ENCODE results near the gene BRDT.

The BRDT gene
- long read RNA-seq, donor 1 = 0 reads
- long read RNA-seq, donor 2 = 0 reads
- long read RNA-seq, donor 3 = 0 reads
- long read RNA-seq, donor 4 = 0 reads
- long read RNA-seq, donor 5 = 0 reads
- long read RNA-seq, donor 6 = 0 reads
- long read RNA-seq, donor 7 = 0 reads
- long read RNA-seq, donor 8 = 0 reads

- no peak for DNase-seq
Measured at GRCh38 chr1:91949356-91949699, at the start of gene BRDT. Gene BRDT, plus strand, starts transcription at chr1:91949401. Its CDS starts 13,354 bp downstream, at chr1:91962755.

GRCh38 chr1:91900562-91900961, 48.6 kb upstream of the BRDT start:
- DNase-seq = no peak

DNA sequence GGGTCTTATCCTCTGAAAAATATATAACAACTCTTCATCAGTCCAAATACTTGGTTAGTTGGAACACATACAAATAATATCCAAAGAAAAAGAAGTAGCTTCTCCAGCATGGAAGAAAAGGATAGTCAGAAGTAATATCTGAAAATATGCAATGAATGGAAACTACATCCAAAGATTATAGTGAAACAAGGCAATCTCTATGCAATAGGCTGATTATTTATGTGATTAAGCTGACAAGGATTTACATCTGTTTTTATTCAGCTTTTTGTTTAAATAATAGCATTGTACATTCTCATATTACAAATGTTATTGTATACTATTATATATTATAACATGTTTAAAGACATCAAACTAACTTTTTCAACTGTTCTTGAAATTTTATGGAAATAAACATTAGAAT, 48.0 kb upstream of the BRDT start:
- no peak for DNase-seq

DNA sequence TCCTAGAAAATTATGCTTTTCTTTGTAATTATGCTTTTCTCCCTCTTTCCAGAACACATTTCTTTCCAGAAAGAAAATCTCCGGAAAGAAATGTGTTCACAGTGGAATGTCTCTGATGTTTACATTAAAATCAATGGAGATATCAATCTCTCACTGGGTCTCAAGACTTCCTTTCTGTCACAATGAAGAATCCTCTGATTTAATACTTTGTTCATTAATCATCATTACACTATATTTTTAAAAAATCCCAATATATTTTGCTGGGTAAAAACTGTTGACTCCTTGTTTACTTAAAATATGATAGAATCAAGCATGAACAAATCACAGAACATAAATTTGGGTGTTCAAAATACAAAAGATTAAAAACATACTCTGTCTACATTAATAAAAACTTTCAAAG, 36.9 kb upstream of the BRDT start:
- DNase-seq = no peak

DNA sequence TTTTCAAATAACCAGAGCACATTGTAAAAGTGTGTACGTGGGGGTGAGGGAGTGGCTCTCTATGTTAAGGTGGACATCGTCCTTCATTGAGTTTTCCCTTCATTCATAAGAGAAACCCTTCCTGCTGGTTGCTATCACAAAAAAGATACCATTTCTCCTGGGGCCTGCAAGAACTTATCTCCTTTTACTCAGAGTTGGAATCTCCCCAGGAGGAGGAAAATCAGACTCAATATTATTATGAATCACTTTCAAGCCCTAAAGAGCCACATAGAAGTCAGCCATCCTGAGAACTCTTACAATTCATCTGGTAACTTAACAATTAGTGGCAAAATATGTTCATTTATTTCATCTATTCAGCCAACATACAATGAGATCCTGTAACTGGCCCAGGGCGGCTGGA, 36.2 kb upstream of the BRDT start:
- no peak for DNase-seq

DNA sequence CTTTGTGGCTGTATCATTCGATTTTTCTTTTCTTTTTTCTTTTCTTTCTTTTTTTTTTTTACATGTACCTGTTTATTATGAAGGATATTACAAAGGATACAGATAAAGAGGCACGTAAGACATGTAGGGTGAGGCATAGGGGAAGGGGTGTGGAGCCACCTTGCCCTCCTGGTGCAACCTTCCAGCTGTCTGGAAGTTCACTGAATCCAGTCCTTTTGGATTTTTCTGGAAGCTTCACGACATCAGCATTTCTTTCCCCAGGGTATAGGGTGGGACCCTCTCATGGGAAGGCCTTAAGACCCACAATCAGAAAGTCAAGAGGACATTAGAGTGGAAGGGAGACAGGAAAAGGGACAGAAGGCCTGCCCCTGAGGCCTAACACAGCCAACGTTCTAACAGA, 33.2 kb upstream of the BRDT start:
- no peak for DNase-seq

DNA sequence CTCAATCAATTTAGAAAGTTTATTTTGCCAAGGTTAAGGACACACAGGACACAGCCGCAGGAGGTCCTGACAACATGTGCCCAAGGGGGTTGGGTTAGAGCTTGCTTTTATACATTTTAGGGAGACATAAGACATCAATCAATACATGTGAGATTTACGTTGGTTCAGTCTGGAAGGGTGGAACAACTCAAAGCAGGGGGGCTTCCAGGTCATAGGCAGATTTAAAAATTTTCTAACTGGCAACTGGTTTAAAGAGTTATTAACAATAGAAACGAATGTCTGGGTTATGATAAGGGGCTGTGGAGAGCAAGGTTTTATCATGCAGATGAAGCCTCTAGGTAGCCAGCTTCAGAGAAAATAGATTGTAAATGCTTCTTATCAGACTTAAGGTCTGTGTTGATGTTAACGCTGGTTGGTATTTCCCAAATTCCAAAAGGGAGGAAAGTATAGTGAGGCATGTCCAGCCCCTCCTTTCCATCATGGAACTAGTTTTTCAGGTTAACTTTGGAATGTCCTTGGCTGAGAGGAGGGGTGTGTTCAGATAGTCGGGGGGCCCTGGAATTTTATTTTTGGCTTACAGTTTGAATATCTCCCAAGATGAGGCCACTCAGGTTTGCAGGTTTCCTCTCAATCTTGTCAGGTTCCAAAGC, 32.3 kb upstream of the BRDT start:
- no peak for DNase-seq

DNA sequence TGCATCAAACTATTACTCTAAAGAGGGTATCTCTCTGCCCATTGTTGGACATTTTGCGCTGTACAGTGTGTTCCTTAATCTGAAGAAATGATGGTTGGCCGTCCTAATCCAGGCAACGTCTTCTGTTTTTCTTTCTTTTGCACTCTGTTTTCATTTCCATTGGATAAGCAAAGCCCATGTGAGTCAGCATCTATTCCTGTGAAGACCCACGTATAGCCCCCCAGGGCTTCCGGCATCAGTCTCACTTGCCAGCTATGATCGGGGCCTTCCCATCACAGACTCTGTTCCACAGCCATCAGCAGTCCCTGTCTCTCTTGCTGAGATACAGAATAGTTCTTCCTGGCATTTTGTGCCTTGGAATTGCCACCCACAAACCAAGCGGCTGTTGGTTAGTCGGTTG, 29.2 kb upstream of the BRDT start:
- DNase-seq = no peak

GRCh38 chr1:91924146-91924545, 25.1 kb upstream of the BRDT start:
- DNase-seq = no peak

DNA sequence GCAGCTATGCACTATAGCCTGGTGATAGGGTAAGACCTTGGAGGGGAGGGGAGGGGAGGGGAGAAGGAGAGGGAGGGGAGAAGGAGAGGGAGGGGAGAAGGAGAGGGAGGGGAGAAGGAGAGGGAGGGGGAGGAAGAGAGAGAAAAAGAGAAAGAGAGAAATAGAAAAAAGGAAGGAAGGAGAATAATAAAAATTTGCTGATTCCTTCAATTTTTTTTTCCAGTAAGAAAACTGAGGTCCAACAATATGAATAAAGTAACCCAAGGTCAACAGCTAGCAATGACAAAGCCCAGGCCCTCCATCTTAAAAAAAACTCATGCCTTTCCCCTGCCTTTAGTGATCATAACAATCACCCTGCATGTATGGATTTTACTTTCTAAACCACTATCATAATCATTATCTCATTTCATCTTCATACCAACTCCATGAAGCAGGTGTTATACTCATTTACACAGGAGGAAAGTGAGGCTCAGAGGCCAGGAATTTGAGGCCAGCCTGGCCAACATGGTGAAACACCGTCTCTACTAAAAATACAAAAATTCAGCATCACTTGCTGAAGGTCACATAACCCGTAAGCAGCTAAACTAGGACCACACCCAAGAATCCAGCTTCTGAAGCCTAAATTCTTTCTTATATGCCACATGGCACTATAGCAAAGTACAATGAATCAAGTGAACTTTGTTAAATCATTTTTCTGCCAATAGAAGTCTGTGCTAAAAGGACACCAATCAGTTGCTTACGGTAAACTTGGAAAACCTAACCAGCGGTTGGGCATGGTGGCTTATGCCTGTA, 23.4 kb upstream of the BRDT start:
- DNase-seq = no peak

GRCh38 chr1:91928026-91928425, 21.2 kb upstream of the BRDT start:
- DNase-seq = no peak

- DNase-seq = no peak
Measured at GRCh38 chr1:91929250-91929649, 20.0 kb upstream of the BRDT start.

GRCh38 chr1:91937613-91938012, 11.6 kb upstream of the BRDT start:
- DNase-seq = no peak

DNA sequence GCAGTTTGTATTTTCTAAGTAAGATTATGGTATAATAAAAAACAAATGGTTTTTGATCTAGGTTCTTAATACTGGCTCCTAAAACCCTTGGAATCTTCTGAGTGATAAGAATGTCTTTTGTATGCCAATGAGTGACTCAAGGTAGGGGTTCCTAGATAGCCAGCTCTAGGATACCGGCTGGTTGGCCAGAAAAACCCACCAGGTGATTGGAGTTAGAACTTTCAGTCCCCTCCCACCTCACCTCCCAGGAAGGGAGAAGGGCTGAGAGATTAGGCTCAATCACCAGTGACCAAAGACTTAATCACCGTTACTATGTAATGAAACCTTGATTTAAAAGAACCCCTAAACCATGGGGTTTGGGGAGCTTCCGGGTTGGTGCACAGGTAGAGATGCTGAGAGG, 8.7 kb upstream of the BRDT start:
- DNase-seq = no peak

- no peak for DNase-seq
Measured at GRCh38 chr1:91944087-91944486, 5.1 kb upstream of the BRDT start.

DNA sequence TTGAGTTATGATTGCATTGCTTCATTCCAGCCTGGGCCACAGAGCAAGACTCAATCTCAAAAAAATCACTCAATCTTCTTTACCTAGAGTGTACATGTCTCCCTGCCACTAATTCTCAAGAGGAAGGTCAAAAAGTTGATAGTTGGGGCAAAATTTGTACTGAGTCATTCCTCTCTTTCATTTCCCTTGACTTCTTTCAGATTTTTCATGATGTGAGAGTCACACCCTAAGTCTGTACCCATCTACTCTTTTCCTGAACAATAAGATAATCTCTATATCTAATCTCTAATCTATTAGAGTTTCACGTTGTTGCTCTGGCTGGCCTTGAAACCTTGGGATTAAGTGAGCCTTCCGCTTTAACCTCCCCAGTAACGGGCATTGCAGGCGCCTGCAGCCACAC, 1.1 kb upstream of the BRDT start:
- no peak for DNase-seq

DNA sequence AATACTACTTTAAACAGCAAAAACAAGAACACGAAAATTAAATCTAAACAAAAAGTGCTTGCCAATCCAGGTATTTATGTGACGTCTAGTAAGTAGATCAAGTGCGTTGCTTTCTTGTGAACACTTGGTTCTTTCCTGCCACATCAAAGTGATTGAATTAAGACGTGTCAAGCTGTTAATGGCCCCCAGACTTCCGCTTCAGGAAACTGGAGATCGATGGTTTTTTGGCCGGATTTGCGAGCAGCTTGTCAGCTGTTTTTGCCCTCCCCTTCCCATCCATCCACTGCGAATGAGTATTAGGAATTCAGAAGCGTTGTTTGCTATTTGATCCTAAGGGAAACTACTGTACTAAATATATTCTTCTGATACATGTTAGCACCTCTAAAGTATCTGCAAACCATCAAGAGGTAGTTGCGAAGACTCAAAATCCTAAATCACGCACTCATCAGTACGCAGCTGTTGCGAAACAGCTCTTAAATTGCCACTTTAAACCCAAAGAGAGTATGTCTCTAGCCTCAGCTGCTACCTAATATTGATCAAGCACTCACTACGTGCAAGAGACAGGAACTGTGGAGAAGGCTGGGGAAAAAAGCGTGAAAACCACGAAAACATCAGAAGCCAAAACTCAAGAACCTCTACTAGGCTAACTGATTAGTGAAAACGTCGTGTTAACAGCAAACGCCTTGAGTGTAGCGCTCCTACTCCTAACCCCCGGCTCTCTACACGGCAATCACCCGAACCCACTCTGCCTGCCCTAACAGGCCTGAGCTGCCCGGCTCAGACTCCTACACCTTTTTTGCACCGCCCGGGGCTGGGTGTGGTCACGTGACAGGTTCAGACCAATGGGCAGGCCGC, 473 bp upstream of the BRDT start:
- no peak for DNase-seq

DNA sequence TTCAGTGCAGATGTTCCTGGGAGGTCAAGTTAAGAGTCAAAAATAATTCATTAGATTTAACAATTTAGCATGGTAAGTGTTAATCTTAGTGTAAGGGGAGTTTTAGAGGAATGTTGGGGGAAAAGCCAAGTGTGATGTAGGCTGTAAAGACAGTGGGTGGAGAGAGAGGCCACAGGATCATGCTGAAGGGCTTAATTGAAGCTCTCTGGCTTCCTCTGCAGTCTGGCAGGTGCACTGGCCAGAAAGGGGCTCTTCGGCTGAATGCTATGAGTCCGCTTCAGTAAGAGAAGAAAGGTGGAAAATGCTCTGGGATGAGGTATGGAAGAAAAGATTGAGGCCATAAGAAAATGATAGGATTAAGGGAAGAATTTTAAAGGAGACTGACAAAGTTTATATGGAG, 3.0 kb downstream of the BRDT start:
- no peak for DNase-seq

DNA sequence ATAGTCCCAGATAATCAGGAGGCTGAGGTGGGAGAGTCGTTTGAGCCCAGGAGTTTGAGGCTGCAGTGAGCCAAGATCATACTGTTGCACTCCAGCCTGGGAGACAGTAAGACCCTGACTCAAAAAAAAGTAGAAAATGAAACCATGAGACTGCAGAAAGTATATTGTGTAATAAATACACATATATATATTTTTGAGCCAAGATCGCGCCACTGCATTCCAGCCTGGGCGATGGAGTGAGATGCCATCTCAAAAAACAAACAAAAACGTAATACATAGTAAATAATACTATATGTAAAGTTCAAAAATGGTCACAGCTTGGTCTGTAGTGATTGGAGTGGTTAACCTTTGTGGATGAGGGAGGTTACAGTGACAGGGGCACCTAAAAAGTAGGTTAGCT, 9.7 kb downstream of the BRDT start:
- no peak for DNase-seq

DNA sequence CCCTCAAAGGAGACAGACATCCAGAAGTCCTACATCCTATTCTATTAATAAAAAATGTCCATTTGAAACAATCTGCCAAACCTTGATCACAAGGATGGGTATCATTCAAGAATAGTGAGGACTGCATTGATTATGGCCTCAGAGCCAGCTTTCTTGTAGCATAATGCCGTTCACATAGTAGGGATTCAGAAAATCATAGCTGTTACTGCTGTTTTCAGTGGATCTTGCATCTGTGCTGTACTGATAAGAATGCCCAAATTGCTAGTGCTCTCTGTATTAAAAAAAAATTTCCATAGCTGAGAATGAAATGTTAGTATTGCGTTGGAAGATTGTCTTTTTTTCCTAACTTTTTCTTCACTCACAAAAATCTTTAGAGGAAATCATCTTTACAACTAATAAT, 19.1 kb downstream of the BRDT start:
- no peak for DNase-seq

- no peak for DNase-seq
Measured at GRCh38 chr1:91979383-91979782, 30.2 kb downstream of the BRDT start.

GRCh38 chr1:91980663-91981062, 31.5 kb downstream of the BRDT start:
- DNase-seq = no peak

DNA sequence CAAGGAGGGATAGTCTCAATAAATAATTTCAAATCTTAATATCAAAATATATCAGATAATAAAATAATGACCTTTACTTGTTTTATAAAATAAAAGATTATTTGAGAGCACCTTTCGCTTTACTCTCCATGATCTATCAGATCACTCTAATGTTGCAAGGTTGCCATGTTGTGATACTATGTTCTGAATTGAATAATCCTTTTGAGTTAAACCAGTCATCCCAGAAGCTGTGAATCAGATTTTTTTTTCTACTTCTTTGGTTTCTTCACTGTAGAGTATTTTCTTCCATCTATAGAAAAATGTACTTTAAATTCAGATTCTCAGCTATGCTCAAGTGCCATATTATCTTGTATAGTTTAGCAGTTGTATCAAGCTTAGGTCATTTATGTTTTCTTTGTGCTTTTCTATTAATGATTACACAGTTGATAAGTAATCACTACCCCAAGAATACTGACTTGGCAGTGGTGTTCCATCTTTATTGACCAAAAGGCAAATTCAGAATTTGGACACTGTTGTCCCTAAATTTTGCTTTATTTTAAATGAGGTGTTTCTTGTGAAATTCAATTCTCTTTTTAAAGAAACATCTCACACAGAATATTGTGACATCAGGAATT, 32.9 kb downstream of the BRDT start:
- no peak for DNase-seq
